Activated CD4-positive, alpha-beta T cell treated with anti-CD3 and anti-CD28 coated beads, Interleukin-2, amount 10 ng/mL, durations not matched to agents 7 days and 5 days (primary cell): ENCODE results near the gene GAST. TPM values are rescaled to one million over a fixed set of nuclear protein-coding genes. Genes with fewer than 3 reads are reported as not detected.

Experiments used
- CTCF ChIA-PET: fragments of 350-600 bp; sonication (Branson Sonifier 250); formaldehyde crosslinking; loops from one replicate; lab custom pipeline; 2021; ENCODE audit warnings: antibody characterized with exemption; lab: Charles Lee
- POLR2A ChIA-PET: fragments of 350-600 bp; sonication (Branson Sonifier 250); formaldehyde crosslinking; loops from one replicate; lab custom pipeline; 2021; ENCODE audit warnings: antibody characterized with exemption; lab: Charles Lee
- DNase-seq: peaks from one replicate; pipeline ENCODE4 v3.0.0-alpha.2; 2020
- H3K27ac Mint-ChIP-seq: one replicate; pipeline ENCODE4 v1.8.0; 2021; ENCODE audit warnings: mild to moderate bottlenecking, moderate library complexity, mixed read lengths
- H3K27me3 Mint-ChIP-seq: one replicate; pipeline ENCODE4 v1.8.0; 2021; ENCODE audit warnings: mixed read lengths
- H3K36me3 Mint-ChIP-seq: one replicate; pipeline ENCODE4 v1.8.0; 2021; ENCODE audit warnings: low read depth, mixed read lengths
- H3K4me1 Mint-ChIP-seq: one replicate; pipeline ENCODE4 v1.8.0; 2021; ENCODE audit warnings: mixed read lengths
- H3K4me3 Mint-ChIP-seq: one replicate; pipeline ENCODE4 v1.8.0; 2021; ENCODE audit warnings: mild to moderate bottlenecking, moderate library complexity, mixed read lengths
- H3K9me3 Mint-ChIP-seq: one replicate; pipeline ENCODE4 v1.8.0; 2021; ENCODE audit warnings: mixed read lengths
- total RNA-seq, 2 experiments: library from RNA; stranded (reverse); gene quantifications; one replicate each; pipeline ENCODE4 v1.2.3, GENCODE V29; 2021

The GAST gene
- total RNA-seq, 2 experiments from 2014 or later, result not detected

- peaks cover 43% of the 10 kb centered on the region for H3K36me3 Mint-ChIP-seq
- ChIA-PET POLR2A (interaction anchor here (0.6 to 4.7 kb wide), 7 partner anchors 9 to 1404 kb away, joined by 3 to 86 read pairs (median 3); no protein-coding TSS in a partner anchor), CTCF (interaction anchor here (0.7 to 5.1 kb wide), 6 partner anchors 9 to 626 kb away, joined by 3 to 56 read pairs (median 9); no protein-coding TSS in a partner anchor)
- peak overlapping the region; percentile 100 for H3K27ac Mint-ChIP-seq
- H3K27me3 Mint-ChIP-seq, result no peaks in the 10 kb centered on the region
- peaks cover 36% of the 10 kb centered on the region for H3K4me1 Mint-ChIP-seq
- DNase-seq, result peak; percentile 73
- H3K4me3 Mint-ChIP-seq, result peak overlapping the region; percentile 88
- no peaks in the 10 kb centered on the region for H3K9me3 Mint-ChIP-seq
These were observed 24.1 kb upstream of the GAST start for GRCh38 chr17:41687828-41688640.

- no peaks in the 10 kb centered on the region for H3K9me3 Mint-ChIP-seq
- peaks cover 36% of the 10 kb centered on the region for H3K4me1 Mint-ChIP-seq
- peaks cover 49% of the 10 kb centered on the region for H3K36me3 Mint-ChIP-seq
- H3K4me3 Mint-ChIP-seq, result peak within 1 kb of the TSS; percentile 88
- POLR2A ChIA-PET, result interaction anchor here (0.6 to 4.7 kb wide), 14 partner anchors 9 to 1574 kb away, joined by 3 to 86 read pairs (median 4); partner anchors contain the start of gene ODAD4
- H3K27me3 Mint-ChIP-seq, result no peaks in the 10 kb centered on the region
- H3K27ac Mint-ChIP-seq, result peak within 1 kb of the TSS; percentile 100
- CTCF ChIA-PET, result interaction anchor here (0.7 to 5.1 kb wide), 10 partner anchors 10 to 625 kb away, joined by 3 to 56 read pairs (median 8); partner anchors contain the start of gene P3H4
- DNase-seq, result peak; percentile 100
These were observed 23.3 kb upstream of the GAST start, which contains the start of gene EIF1 for GRCh38 chr17:41688641-41689496. Gene EIF1, plus strand, starts transcription at chr17:41688885. Its CDS starts 154 bp downstream, at chr17:41689039.

GRCh38 chr17:41689497-41690299 is 22.4 kb upstream of the GAST start:
- Mint-ChIP-seq H3K4me1 (peaks cover 36% of the 10 kb centered on the region), H3K36me3 (peaks cover 55% of the 10 kb centered on the region), H3K9me3 (no peaks in the 10 kb centered on the region), H3K4me3 (peak overlapping the region; percentile 88), H3K27me3 (no peaks in the 10 kb centered on the region), H3K27ac (peak overlapping the region; percentile 100)
- DNase-seq, result peak; percentile 80
- ChIA-PET CTCF (interaction anchor here (0.8 to 5.1 kb wide), 10 partner anchors 10 to 141 kb away, joined by 3 to 56 read pairs (median 6); partner anchors contain the start of gene P3H4), POLR2A (interaction anchor here (0.6 to 4.7 kb wide), 10 partner anchors 10 to 1575 kb away, joined by 3 to 86 read pairs (median 4); partner anchors contain the start of gene ODAD4)

- ChIA-PET POLR2A (interaction anchor here (0.9 to 4.7 kb wide), 3 partner anchors 11 to 869 kb away, joined by 3 to 86 read pairs (median 8); no protein-coding TSS in a partner anchor), CTCF (interaction anchor here (0.5 to 5.1 kb wide), 7 partner anchors 11 to 142 kb away, joined by 3 to 56 read pairs (median 7); no protein-coding TSS in a partner anchor)
- H3K4me1 Mint-ChIP-seq, result peaks cover 39% of the 10 kb centered on the region
- H3K27me3 Mint-ChIP-seq, result no peaks in the 10 kb centered on the region
- DNase-seq, result no peak
- peak overlapping the region; percentile 88 for H3K4me3 Mint-ChIP-seq
- H3K27ac Mint-ChIP-seq, result peak overlapping the region; percentile 100
- peaks cover 58% of the 10 kb centered on the region for H3K36me3 Mint-ChIP-seq
- H3K9me3 Mint-ChIP-seq, result no peaks in the 10 kb centered on the region
These were observed 21.6 kb upstream of the GAST start for GRCh38 chr17:41690497-41690896.

GRCh38 chr17:41691031-41691777 is 20.9 kb upstream of the GAST start:
- H3K9me3 Mint-ChIP-seq, result no peaks in the 10 kb centered on the region
- DNase-seq, result no peak
- H3K36me3 Mint-ChIP-seq, result peaks cover 59% of the 10 kb centered on the region
- H3K27ac Mint-ChIP-seq, result peak overlapping the region; percentile 64
- ChIA-PET POLR2A (interaction anchor here (0.7 to 4.7 kb wide), 4 partner anchors 11 to 868 kb away, joined by 3 to 86 read pairs (median 6); no protein-coding TSS in a partner anchor), CTCF (interaction anchor here (0.5 to 5.1 kb wide), 5 partner anchors 12 to 142 kb away, joined by 4 to 56 read pairs (median 11); no protein-coding TSS in a partner anchor)
- peaks cover 45% of the 10 kb centered on the region for H3K4me1 Mint-ChIP-seq
- peak overlapping the region; percentile 88 for H3K4me3 Mint-ChIP-seq
- H3K27me3 Mint-ChIP-seq, result no peaks in the 10 kb centered on the region

GRCh38 chr17:41692722-41693521 is 19.2 kb upstream of the GAST start:
- ChIA-PET CTCF (interaction anchor here (5.1 kb wide), 1 partner anchor 27 kb away, joined by 44 read pairs; no protein-coding TSS in a partner anchor), POLR2A (interaction anchor here (4.7 kb wide), 1 partner anchor 14 kb away, joined by 86 read pairs; no protein-coding TSS in a partner anchor)
- Mint-ChIP-seq H3K4me3 (no peak overlapping the region), H3K4me1 (peaks cover 45% of the 10 kb centered on the region), H3K27me3 (no peaks in the 10 kb centered on the region), H3K9me3 (no peaks in the 10 kb centered on the region), H3K36me3 (peaks cover 59% of the 10 kb centered on the region), H3K27ac (no peak overlapping the region)
- no peak for DNase-seq

GRCh38 chr17:41695134-41695661 is 16.9 kb upstream of the GAST start:
- no peaks in the 10 kb centered on the region for H3K9me3 Mint-ChIP-seq
- H3K36me3 Mint-ChIP-seq, result peaks cover 45% of the 10 kb centered on the region
- CTCF ChIA-PET, result interaction anchor here (0.8 to 1.7 kb wide), 6 partner anchors 12 to 33 kb away, joined by 3 to 16 read pairs (median 4); no protein-coding TSS in a partner anchor
- POLR2A ChIA-PET, result interaction anchor here (0.7 kb wide), 2 partner anchors 28 to 711 kb away, joined by 3 read pairs; no protein-coding TSS in a partner anchor
- peak overlapping the region; percentile 17 for H3K27ac Mint-ChIP-seq
- peaks cover 39% of the 10 kb centered on the region for H3K4me1 Mint-ChIP-seq
- no peak for DNase-seq
- H3K4me3 Mint-ChIP-seq, result no peak overlapping the region
- H3K27me3 Mint-ChIP-seq, result no peaks in the 10 kb centered on the region

- CTCF ChIA-PET, result interaction anchor here (0.6 to 1.7 kb wide), 13 partner anchors 9 to 1583 kb away, joined by 3 to 16 read pairs (median 3); no protein-coding TSS in a partner anchor
- peak overlapping the region; percentile 1 for H3K27ac Mint-ChIP-seq
- no peaks in the 10 kb centered on the region for H3K27me3 Mint-ChIP-seq
- POLR2A ChIA-PET, result interaction anchor here (0.6 to 0.7 kb wide), 2 partner anchors 29 to 862 kb away, joined by 3 to 4 read pairs; no protein-coding TSS in a partner anchor
- no peaks in the 10 kb centered on the region for H3K9me3 Mint-ChIP-seq
- peaks cover 35% of the 10 kb centered on the region for H3K36me3 Mint-ChIP-seq
- DNase-seq, result peak; percentile 91
- no peak overlapping the region for H3K4me3 Mint-ChIP-seq
- peaks cover 34% of the 10 kb centered on the region for H3K4me1 Mint-ChIP-seq
These were observed 16.0 kb upstream of the GAST start for GRCh38 chr17:41695954-41696757.

- H3K27me3 Mint-ChIP-seq, result no peaks in the 10 kb centered on the region
- ChIA-PET CTCF (no interaction called here), POLR2A (no interaction called here)
- H3K9me3 Mint-ChIP-seq, result no peaks in the 10 kb centered on the region
- DNase-seq, result no peak
- H3K4me3 Mint-ChIP-seq, result no peak overlapping the region
- no peak overlapping the region for H3K27ac Mint-ChIP-seq
- peaks cover 24% of the 10 kb centered on the region for H3K4me1 Mint-ChIP-seq
- H3K36me3 Mint-ChIP-seq, result peaks cover 23% of the 10 kb centered on the region
These were observed 14.8 kb upstream of the GAST start for GRCh38 chr17:41697122-41697962.
